Activated B cell treated with CpG ODN at 0.5 μM for 24 hours (primary cell): ENCODE measurements around the gene ZNF554. TPM values are rescaled to one million over a fixed set of nuclear protein-coding genes. Genes with fewer than 3 reads are reported as not detected.

ENCODE experiments used
- ATAC-seq: fragments of 200-7000 bp; cut with Tn5 transposase; one replicate; pipeline ENCODE4 v1.10.0; 2021; ENCODE audit warnings: low read depth, mild to moderate bottlenecking, moderate library complexity
- CTCF ChIA-PET: fragments of 350-600 bp; sonication (Branson Sonifier 250); formaldehyde crosslinking; loops from one replicate; lab custom pipeline; 2021; ENCODE audit warnings: antibody characterized with exemption; lab: Charles Lee
- POLR2A ChIA-PET: fragments of 350-600 bp; sonication (Branson Sonifier 250); formaldehyde crosslinking; loops from one replicate; lab custom pipeline; 2021; ENCODE audit warnings: antibody characterized with exemption; lab: Charles Lee
- DNase-seq: peaks from one replicate; pipeline ENCODE4 v3.0.0; 2022
- H3K27ac Mint-ChIP-seq: one replicate; pipeline ENCODE4 v1.8.0; 2020; ENCODE audit warnings: mixed read lengths
- H3K27me3 Mint-ChIP-seq: one replicate; pipeline ENCODE4 v1.8.0; 2021; ENCODE audit warnings: mixed read lengths
- H3K36me3 Mint-ChIP-seq: one replicate; pipeline ENCODE4 v1.8.0; 2021; ENCODE audit warnings: low read depth, mixed read lengths
- H3K4me1 Mint-ChIP-seq: one replicate; pipeline ENCODE4 v1.8.0; 2021; ENCODE audit warnings: mixed read lengths
- H3K4me3 Mint-ChIP-seq: one replicate; pipeline ENCODE4 v1.8.0; 2020; ENCODE audit warnings: mild to moderate bottlenecking, mixed read lengths
- H3K9me3 Mint-ChIP-seq: one replicate; pipeline ENCODE4 v1.8.0; 2020; ENCODE audit warnings: mixed read lengths
- CTCF ChIP-seq: fragments of 200-600 bp; IDR thresholded peaks from one replicate; pipeline ENCODE4 v1.8.0; 2022; ENCODE audit warnings: antibody characterized with exemption, mild to moderate bottlenecking
- intact Hi-C: fragments of 100-400 bp; cut with micrococcal nuclease; formaldehyde crosslinking; loops from one replicate; pipeline ENCODE4 v1.15.1; 2024
- total RNA-seq: library from RNA; stranded (reverse); gene quantifications from 2 replicates; pipeline ENCODE4 v1.2.3, GENCODE V29; 2022

The ZNF554 gene
- total RNA-seq, 1 donor from 2014 or later: 3.1 TPM

DNA sequence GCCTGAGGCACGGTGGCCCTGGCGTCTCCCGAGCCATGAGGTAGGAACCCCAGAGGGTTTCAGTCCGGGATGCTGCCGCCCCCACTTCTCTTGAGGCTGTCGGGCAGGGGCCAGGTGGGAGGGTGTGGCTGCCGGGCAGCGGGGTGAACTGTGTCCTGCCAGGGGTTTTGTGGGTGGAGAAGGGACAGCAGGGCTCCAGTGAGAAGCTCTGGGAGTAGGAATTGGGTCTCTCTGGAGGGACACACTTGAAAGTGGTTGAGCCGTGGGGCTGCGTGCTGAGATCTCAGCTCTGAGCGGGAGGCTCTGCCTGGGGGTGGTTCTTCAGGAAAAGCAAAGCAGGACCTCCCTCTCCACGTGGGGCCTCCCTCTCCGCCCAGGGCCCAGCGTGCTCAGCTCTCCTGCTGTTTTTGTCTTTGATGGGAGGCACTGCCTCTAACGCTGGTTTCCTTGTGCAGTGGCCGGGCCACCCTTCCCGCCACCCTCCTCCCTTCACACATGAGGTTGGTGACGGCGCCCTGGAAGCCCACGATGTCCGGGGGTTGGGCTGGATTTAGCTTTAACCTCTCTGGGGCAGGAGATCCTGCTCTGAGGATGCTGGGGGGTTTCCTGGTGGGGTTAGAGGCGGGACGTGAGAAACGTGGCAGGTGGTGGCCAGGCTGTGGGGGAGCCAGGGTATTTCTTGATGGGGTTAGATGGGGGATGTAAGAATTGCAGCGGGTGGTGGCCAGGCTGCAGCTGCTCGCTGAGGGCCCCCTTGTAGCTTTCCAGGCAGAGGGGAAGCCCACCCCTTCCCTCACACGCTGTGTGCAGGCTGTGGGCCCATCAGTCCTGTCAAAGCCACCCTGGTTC, 15.3 kb upstream of the ZNF554 start:
- Mint-ChIP-seq H3K4me3 (no peak overlapping the region), H3K27me3 (no peaks in the 10 kb centered on the region), H3K4me1 (no peaks in the 10 kb centered on the region), H3K36me3 (peaks cover 69% of the 10 kb centered on the region), H3K9me3 (no peaks in the 10 kb centered on the region), H3K27ac (no peak overlapping the region)
- intact Hi-C loops: no loop called here
- no peak for DNase-seq
- no peak for ATAC-seq
- no peak for TF ChIP-seq CTCF
- ChIA-PET POLR2A (no interaction called here), CTCF (no interaction called here)

GRCh38 chr19:2805261-2805900, 14.3 kb upstream of the ZNF554 start:
- H3K36me3 Mint-ChIP-seq: peaks cover 67% of the 10 kb centered on the region
- no peak overlapping the region for H3K4me3 Mint-ChIP-seq
- no peaks in the 10 kb centered on the region for H3K4me1 Mint-ChIP-seq
- H3K27me3 Mint-ChIP-seq: no peaks in the 10 kb centered on the region
- ATAC-seq (no peak), DNase-seq (no peak)
- POLR2A ChIA-PET: no interaction called here
- TF ChIP-seq CTCF: no peak
- H3K9me3 Mint-ChIP-seq: no peaks in the 10 kb centered on the region
- intact Hi-C loops: no loop called here
- CTCF ChIA-PET: no interaction called here
- no peak overlapping the region for H3K27ac Mint-ChIP-seq

DNA sequence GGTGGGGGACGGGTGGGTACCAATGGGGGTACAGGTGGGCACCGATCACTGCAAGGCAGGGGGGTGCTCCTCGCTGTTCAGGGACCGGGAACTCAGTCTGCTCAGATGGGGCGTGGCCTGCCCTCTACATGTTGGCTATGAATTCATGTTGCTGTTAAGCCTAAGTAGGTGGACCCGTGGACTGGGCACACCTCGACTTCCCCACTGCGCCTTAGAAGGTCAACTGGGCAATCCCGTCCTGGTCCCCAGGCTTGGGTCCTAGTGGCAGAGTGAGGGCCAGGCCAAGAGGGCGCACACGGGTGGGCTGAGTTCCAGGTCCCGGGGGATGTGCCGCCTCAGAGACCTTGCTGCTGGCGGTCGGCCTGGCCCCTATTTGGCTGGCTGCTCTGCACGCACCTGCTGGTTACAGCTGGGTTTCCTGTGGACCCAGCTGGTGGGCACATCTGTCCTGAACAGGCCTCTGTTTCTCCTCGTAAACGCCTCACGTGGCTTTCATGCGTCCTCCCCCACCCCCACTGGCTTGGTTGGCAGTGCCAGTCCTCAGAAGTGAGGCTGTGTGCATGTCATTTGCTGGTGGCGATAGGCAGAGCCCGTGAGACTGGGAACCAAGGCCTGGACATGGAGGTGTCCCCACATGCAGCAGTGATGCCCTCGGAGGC, 13.5 kb upstream of the ZNF554 start:
- ChIA-PET CTCF (no interaction called here), POLR2A (no interaction called here)
- DNase-seq: no peak
- H3K4me1 Mint-ChIP-seq: no peaks in the 10 kb centered on the region
- intact Hi-C loops: no loop called here
- ATAC-seq: no peak
- H3K9me3 Mint-ChIP-seq: no peaks in the 10 kb centered on the region
- H3K4me3 Mint-ChIP-seq: no peak overlapping the region
- no peak overlapping the region for H3K27ac Mint-ChIP-seq
- peaks cover 63% of the 10 kb centered on the region for H3K36me3 Mint-ChIP-seq
- no peaks in the 10 kb centered on the region for H3K27me3 Mint-ChIP-seq
- no peak for TF ChIP-seq CTCF

GRCh38 chr19:2806736-2807378, 12.8 kb upstream of the ZNF554 start:
- H3K9me3 Mint-ChIP-seq: no peaks in the 10 kb centered on the region
- no peak for ATAC-seq
- TF ChIP-seq CTCF: no peak
- no peak overlapping the region for H3K27ac Mint-ChIP-seq
- CTCF ChIA-PET: no interaction called here
- POLR2A ChIA-PET: no interaction called here
- H3K4me1 Mint-ChIP-seq: no peaks in the 10 kb centered on the region
- H3K4me3 Mint-ChIP-seq: no peak overlapping the region
- H3K36me3 Mint-ChIP-seq: peaks cover 60% of the 10 kb centered on the region
- no peaks in the 10 kb centered on the region for H3K27me3 Mint-ChIP-seq
- intact Hi-C loops: no loop called here
- DNase-seq: no peak
